ES-I3 (cell line): ENCODE results near the gene NTNG2.
A peak's percentile ranks its signal among the peaks of the same experiment; 100 is the strongest.

Source experiments
- H3K36me3 ChIP-seq: 2 replicates; pipeline ENCODE4 v1.6.1; 2013; ENCODE audit warnings: mild to moderate bottlenecking, low read length, control low read depth, moderate library complexity; ENCODE audit not compliant: insufficient read depth
- H3K4me1 ChIP-seq: 2 replicates; pipeline ENCODE4 v1.6.1; 2013; ENCODE audit warnings: mild to moderate bottlenecking, control low read depth, low read length; ENCODE audit not compliant: insufficient read depth
- H3K9ac ChIP-seq: 2 replicates; pipeline ENCODE4 v1.6.1; 2013; ENCODE audit warnings: low read depth, mild to moderate bottlenecking, low read length, moderate library complexity
- H3K9me3 ChIP-seq: 2 replicates; pipeline ENCODE4 v1.6.1; 2013; ENCODE audit warnings: mild to moderate bottlenecking, low read length, moderate library complexity; ENCODE audit not compliant: control insufficient read depth, insufficient read depth

NTNG2 gene

DNA sequence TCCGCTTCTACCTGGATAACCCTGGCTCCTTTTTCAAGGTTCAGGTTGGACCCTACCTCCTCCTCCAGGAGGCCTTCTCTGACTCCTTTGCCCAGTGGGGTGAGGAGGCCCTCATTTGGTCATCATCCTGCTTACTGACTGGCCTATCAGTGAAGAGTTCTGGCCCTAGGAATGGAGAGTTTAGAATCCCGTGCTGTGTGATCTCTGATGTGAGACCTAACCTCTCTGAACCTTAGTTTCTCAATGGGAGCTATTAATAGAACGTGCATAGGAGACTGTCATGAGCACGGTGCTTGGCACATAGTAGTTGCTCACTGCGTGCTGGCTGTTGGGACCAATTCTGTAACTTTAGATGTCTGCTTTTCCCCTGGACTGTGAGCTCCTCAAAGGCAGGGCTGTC, 10.3 kb downstream of the NTNG2 start:
- Histone ChIP-seq H3K9ac (no peak overlapping the region), H3K4me1 (no peaks in the 10 kb centered on the region; the same call in 1 of the 2 replicates), H3K36me3 (no peaks in the 10 kb centered on the region), H3K9me3 (no peaks in the 10 kb centered on the region)

DNA sequence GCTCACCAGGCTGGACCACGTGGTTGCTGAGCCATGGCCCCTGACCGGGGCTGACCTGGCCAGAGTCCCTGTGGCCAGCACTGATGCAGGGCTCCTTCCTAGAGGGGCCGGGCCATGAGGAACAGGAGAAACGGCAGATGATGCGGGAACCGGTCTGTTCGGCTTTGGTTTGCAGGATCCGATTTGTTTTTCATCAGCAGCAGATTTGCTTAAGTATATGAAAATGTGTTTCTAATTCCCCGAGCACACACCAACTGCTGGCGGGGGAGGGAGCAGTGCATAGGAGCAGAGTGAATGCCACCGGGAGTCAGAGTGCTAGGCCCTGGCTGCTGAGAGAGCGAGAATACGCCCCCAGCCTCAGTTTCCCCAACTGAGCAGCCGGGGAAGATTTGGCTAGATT, 13.6 kb downstream of the NTNG2 start:
- Histone ChIP-seq H3K9me3 (no peaks in the 10 kb centered on the region), H3K4me1 (no peaks in the 10 kb centered on the region), H3K9ac (no peak overlapping the region), H3K36me3 (no peaks in the 10 kb centered on the region)

DNA sequence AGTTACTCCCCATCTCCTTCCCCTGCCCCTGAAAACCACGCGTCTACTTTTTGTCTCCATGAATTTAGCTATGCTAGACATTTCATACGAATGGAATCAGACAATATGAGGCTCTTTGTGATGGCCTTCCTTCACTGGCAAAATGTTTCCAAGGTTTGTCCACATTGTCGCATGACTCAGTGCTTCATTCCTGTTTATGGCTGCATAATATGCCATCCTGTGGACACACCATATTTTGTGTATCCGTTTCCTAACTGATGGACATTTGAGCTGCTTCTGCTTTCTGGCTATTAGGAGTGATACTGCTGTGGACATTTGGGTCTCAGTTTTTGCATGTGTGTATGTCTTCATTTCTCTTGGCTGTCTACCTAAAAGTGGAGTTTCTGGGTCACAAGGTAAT, 14.5 kb downstream of the NTNG2 start:
- Histone ChIP-seq H3K36me3 (no peaks in the 10 kb centered on the region), H3K9ac (no peak overlapping the region), H3K4me1 (no peaks in the 10 kb centered on the region), H3K9me3 (no peaks in the 10 kb centered on the region)

DNA sequence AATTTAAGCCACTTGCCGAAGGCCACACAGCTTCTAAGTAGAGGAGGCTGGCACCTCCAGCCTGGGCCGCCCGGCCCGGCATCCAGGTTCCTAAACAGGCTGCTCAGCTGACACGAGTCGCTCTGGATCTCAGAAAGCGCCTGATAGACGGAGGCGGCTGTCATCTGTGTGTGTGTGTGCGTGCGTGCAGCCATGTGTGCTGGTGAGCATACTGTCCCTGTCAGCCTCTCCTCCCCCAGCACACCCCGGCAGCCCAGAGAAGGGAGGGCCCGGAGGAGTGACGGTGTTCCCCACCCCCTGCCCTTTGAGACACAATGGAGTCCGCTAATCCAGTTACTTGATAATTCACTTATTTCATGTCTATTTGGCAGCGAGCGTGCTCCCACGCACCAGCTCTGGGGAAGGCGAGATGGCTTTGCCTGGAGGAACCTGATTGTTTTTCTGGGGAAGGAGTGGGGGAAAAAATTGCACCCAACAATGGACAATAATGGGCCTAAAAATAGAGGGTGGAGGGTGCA, 20.0 kb downstream of the NTNG2 start:
- Histone ChIP-seq H3K4me1 (peaks cover 36% of the 10 kb centered on the region; the same call in 1 of the 2 replicates), H3K36me3 (no peaks in the 10 kb centered on the region), H3K9ac (no peak overlapping the region), H3K9me3 (no peaks in the 10 kb centered on the region)

DNA sequence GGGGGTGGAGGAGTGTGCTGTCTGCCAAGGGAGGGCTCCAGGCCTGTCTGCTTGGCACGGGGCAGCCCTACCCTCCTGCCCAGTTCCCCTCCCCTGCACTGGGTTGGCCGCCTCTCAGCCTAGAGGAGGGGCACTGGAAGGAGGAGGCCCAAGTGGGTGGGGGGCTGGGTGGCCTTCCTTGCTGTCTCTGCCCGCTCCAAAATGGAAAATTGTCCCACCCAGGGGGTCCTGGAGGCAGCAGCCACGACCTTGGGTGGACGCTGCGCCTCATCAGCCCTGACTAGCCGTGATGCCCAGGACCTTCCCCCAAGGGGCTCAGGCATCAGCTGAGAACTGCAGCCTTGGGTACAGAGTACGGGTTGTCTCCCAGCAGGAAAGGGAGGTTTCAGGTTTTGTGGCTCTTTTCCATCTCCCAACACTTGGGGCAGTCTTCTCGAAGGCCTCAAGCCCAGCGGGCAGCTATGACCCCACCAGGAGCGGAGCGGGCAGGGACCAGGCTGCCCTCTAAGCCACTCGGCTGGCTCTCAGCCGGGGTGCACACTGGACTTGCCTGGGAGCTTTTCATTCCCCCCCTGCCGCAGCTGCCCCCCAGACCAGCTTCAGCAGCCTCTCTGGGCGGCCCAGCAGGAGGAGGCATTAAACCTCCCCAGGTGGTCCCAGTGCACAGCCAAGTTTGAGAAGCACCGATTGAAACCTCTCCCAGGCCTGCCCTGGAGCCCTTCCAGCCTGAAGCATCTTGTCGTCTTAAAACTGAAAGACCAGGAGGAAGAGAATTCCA, 20.6 kb downstream of the NTNG2 start:
- no peak overlapping the region for H3K9ac ChIP-seq
- H3K36me3 ChIP-seq: no peaks in the 10 kb centered on the region
- peaks cover 39% of the 10 kb centered on the region; the same call in 1 of the 2 replicates for H3K4me1 ChIP-seq
- no peaks in the 10 kb centered on the region for H3K9me3 ChIP-seq

DNA sequence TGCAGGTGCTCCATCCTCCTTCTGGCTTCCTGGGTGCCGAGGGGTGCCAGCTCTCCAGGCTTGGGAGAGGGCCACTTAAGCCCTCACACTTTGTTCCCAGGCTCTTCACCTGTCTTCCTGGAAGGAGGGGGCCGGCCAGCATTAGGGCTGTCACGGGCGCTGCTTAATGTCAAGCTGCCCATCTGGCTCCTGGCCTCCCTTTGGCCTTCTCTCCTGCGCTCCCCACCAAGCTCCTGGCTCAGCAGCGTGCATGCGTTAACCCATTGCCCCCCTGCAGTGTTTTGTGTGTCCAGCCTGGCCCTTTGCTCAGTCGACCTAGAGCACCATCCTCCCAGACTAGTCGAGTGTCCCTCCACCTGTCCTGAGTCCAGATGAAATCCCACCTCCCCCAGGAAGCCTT, 21.3 kb downstream of the NTNG2 start:
- no peak overlapping the region for H3K9ac ChIP-seq
- H3K36me3 ChIP-seq: no peaks in the 10 kb centered on the region
- peaks cover 43% of the 10 kb centered on the region; the same call in 1 of the 2 replicates for H3K4me1 ChIP-seq
- no peaks in the 10 kb centered on the region for H3K9me3 ChIP-seq

DNA sequence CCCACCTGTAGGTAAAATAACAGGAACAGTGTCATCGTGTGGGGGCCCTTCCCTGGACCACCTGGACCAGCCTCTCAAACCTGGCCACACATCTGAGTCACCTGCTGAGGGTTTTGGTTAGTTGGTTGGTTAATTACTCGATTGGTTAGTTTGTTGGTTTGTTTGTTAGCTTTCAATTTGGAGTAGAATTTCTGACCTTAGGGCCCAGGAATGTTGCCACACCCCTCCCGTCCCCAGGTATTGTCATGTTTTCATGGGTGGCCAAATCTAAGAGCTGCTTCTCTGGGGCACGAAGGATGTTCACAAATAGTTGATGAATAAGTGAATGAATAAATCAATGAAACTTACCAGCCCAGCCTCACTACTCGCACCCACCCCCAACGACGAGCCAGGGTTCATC, 21.9 kb downstream of the NTNG2 start:
- Histone ChIP-seq H3K9ac (0 out of 2 replicates have a peak overlapping the region, but pooled peaks have one; percentile 6), H3K36me3 (no peaks in the 10 kb centered on the region), H3K4me1 (peaks cover 43% of the 10 kb centered on the region; the same call in 1 of the 2 replicates), H3K9me3 (no peaks in the 10 kb centered on the region)

DNA sequence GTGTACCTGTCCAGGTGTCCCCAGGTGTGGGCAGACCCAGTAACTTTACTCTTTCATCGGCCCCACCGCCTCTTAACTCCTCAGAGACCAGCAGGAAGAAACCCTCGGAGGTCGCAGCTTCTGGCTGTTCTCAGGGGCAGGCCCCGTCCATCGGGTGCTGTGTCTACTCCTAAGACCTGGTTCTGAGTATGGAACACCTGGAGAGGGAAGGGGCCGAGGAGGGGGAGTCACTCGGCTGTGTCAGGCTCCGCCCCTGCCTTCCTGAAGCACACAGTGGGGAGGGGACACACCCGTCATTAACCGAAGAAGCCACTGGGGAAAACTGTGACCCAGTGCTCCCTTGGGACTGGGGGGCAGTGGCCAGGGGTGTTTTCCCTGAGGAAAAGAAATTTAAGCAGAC, 22.3 kb downstream of the NTNG2 start:
- Histone ChIP-seq H3K4me1 (peaks cover 43% of the 10 kb centered on the region; the same call in 1 of the 2 replicates), H3K36me3 (no peaks in the 10 kb centered on the region), H3K9ac (0 out of 2 replicates have a peak overlapping the region, but pooled peaks have one; percentile 6), H3K9me3 (no peaks in the 10 kb centered on the region)

DNA sequence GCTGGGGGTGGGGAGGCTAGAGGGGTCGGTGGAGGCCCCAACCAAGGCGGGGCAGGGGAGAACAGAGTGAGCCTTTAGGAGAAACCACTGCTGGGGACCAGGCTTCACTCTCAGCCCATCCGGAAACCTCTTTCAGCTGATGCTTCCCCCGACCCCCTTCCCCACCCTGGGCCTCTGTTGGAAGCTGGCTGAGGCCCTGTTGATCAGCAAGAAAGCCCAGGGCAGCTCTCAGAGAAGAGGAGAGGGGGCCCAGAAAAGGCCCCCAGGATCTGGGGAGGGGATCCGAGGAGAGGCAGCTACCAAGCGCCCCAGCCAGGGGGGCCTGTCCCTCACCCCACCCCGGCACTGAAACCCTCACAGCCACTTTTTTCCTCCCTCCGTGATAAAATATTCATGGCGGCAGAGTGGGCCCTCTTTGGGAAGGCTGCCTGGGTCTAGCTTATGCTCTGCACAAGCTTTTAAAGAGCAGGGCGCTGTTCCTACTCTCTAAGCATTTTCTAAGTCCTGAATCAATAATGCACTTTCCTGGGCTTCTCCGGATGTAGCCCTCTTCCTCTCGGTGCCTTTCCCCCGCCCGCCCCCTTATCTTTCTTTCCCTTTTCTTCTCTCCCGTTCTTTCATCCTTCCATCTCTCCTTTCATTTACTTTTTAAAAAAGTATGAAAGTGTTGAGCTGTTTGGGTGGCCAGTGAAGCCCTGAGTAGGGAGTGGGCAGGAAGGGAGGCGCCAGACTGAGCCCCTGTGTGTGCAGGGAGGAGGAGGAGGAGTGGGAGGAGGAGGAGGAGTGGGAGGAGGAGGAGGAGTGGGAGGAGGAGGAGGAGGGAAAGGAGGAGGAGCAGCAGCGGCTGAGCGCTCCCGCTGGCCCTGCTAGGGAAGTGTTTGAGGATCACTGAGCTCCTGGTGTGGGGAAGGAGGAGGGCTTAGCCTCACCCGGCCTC, 23.5 kb downstream of the NTNG2 start:
- peak overlapping the region; percentile 39; the same call in 1 of the 2 replicates for H3K9ac ChIP-seq
- peaks cover 43% of the 10 kb centered on the region; the same call in 1 of the 2 replicates for H3K4me1 ChIP-seq
- no peaks in the 10 kb centered on the region for H3K36me3 ChIP-seq
- no peaks in the 10 kb centered on the region for H3K9me3 ChIP-seq

DNA sequence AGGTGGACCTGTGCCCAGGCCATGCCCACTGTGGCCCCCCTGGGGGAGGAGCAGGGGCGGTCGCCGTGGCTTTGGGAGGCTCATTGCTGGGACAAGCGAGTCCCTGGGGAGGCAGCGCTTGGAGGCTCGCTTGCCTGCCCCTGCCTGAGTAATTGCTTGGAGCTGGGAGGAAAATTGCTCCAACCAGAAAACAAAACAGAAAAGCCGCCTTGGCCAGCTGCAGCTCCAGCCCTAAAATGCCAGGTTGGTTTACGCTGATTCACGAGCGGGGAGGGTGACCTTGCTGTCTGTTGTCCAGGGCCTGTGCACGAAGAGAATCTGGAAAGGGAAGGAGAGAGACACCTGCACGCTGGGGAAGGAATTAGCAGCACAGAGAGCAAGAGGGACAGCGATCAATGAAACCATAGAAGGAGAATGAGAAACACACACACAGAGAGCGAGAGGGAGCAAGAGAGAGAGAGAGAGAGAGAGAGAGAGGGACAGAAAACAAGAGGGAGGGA, 25.3 kb downstream of the NTNG2 start:
- Histone ChIP-seq H3K9me3 (no peaks in the 10 kb centered on the region), H3K9ac (peak overlapping the region; percentile 32; the same call in 1 of the 2 replicates), H3K36me3 (no peaks in the 10 kb centered on the region), H3K4me1 (peaks cover 40% of the 10 kb centered on the region; the same call in 1 of the 2 replicates)

DNA sequence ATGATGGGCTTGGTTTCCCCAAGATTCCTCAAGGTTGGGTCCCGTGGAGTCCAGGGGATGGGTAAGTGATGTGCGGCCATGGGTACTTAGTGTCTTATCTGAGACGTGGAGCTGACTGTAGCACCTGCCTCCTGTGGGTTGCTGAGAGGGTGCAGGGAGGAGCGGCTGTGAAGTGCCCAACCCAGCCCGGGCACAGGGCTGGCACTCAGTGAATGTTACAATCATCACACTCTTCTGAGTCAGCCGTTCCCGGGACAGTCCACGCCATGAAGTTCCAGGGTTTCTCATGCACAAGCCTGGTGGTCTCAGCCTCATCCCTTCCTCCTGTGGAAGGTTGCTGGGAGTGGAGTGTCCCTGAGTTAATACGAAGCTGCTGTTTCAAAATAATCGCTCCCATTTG, 29.1 kb downstream of the NTNG2 start:
- no peaks in the 10 kb centered on the region for H3K9me3 ChIP-seq
- peaks cover 8% of the 10 kb centered on the region; the same call in 1 of the 2 replicates for H3K4me1 ChIP-seq
- H3K36me3 ChIP-seq: no peaks in the 10 kb centered on the region
- H3K9ac ChIP-seq: no peak overlapping the region

DNA sequence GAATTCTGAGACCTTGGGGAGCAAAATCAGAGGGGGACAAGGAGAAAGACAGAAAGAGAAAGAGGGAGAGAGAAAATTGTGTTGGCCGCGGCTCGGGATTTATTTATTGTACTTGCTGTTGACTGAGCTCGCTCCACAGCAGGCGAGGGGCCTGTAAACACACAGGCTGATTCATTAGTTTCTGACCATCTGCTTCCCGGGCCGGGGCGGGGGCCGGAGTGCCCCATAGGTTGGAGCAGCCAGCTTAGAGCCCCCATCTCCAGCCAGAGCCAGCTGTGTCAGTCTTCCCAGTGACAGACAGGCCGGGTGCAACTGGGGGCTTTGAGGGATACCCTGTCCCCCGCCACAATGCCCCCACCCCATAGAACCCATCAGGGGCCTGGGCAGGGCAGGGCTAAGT, 30.9 kb downstream of the NTNG2 start:
- Histone ChIP-seq H3K36me3 (no peaks in the 10 kb centered on the region), H3K9ac (no peak overlapping the region), H3K4me1 (peaks cover 3% of the 10 kb centered on the region; the same call in 1 of the 2 replicates), H3K9me3 (no peaks in the 10 kb centered on the region)

DNA sequence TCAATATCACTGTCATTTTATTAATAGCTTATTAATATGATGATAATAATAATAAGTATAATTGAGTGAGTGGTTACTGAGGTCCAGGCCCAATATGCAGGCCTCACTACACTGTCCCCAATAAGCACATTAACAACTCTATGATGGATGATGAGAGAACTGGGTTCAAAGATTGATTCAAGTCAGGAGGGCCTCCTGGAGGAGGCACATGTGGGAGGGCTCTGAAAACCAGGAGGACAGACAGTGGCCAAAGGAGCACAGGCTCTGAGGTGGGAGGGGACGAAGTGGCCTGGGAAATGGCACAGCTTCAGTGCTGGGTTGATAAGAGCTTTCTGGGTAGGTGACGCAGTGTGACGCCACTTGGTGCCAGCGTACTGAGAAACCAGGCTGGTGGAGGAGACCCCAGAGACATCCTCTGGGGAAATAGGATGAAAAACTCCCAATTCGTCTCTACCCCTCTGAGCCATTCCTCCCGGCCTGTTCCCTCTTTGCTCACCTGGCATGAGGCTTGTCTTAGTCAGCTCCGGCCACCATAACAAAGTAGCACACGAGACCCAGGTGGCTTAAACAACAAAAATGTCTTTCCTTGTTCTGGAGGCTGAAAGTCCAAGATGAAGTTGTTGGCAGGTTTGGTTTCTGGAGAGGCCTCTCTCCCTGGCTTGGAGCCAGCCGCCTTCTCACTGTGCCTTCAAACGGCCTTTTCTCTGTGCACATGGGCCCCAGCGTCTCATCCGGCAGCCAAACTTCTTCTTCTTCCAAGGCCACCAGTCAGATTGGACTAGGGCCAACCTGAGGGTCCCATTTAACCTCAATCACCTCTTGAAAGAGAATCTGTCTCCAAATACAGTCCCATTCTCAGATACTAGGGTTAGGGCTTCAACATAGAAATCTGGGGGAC, 31.6 kb downstream of the NTNG2 start:
- no peak overlapping the region for H3K9ac ChIP-seq
- no peaks in the 10 kb centered on the region for H3K9me3 ChIP-seq
- H3K4me1 ChIP-seq: no peaks in the 10 kb centered on the region
- H3K36me3 ChIP-seq: no peaks in the 10 kb centered on the region
